ENCODE results near the gene APOBEC3A. TPM values are rescaled to one million over a fixed set of nuclear protein-coding genes. Genes with fewer than 3 reads are reported as not detected.

Gene APOBEC3A
- total and polyA plus RNA-seq, 2 of the 8 experiments (the other 6 are each of a cell fraction or from before 2014, with no cell fraction given), result not detected

GRCh38 chr22:38997518-38997917 lies 40.1 kb downstream of the APOBEC3A start:
- FAIRE-seq (no peak), DNase-seq (ENCODE audit: low read depth in 1 of 2, low spot score in 2 of 2) (no peak)
- Histone ChIP-seq H4K20me1 (replicated peaks in 1 of 2; ENCODE audit: control insufficient read depth in 1 of 2, insufficient read depth in 2 of 2, low read length in 2 of 2) (no peaks in the 10 kb centered on the region), H2AFZ (ENCODE audit: low read length) (no peak overlapping the region), H2BK15ac (ENCODE audit: low read length) (0 out of 2 replicates have a peak overlapping the region, but pooled peaks have one; percentile 88), H3K9ac (replicated peaks in 1 of 4; ENCODE audit: extremely low read depth in 1 of 4, low read depth in 3 of 4, low read length in 3 of 4) (no peak overlapping the region), H3K4me2 (ENCODE audit: insufficient read depth in 1 of 2, low read depth in 2 of 2, low read length in 2 of 2) (no peak overlapping the region), H3K56ac (replicated peaks; ENCODE audit: insufficient read length, low read depth, low read length) (no peak overlapping the region), H3K36me3 (ENCODE audit: control insufficient read depth in 2 of 4, insufficient read depth in 4 of 4, low read length in 3 of 4) (no peaks in the 10 kb centered on the region), H3K18ac (ENCODE audit: extremely low read depth, low read length) (peak overlapping the region; percentile 60), H2BK5ac (ENCODE audit: low read depth, low read length) (peak overlapping the region; percentile 40; the same call in 1 of the 2 replicates), H3K79me2 (ENCODE audit: control insufficient read depth in 1 of 2, insufficient read depth in 2 of 2, low read length in 2 of 2) (no peaks in the 10 kb centered on the region), H2BK20ac (ENCODE audit: low read length) (peak overlapping the region; percentile 55; the same call in 1 of the 2 replicates), H4K91ac (replicated peaks; ENCODE audit: insufficient read length, low read length) (peak overlapping the region; percentile 99), H3K4me3 (ENCODE audit: extremely low read depth in 1 of 4, insufficient read depth in 2 of 4, low read depth in 3 of 4, low read length in 4 of 4) (no peak overlapping the region), H3K9me3 (ENCODE audit: insufficient read depth in 2 of 2, low read depth in 1 of 2, low read length in 1 of 2) (no peaks in the 10 kb centered on the region), H3K27ac (ENCODE audit: low read depth, low read length) (no peak overlapping the region; the same call in 1 of the 2 replicates), H3K23me2 (ENCODE audit: low read depth, low read length) (no peaks in the 10 kb centered on the region; the same call in 1 of the 2 replicates), H2BK120ac (replicated peaks; ENCODE audit: low read depth, low read length) (peak overlapping the region; percentile 67), H3K4me1 (replicated peaks in 1 of 4; ENCODE audit: control insufficient read depth in 3 of 4, insufficient read depth in 4 of 4, low read length in 3 of 4) (peaks cover 0 to 19% (median 4%) of the 10 kb centered on the region in 4 experiments; a peak in 4 of 7 replicates), H3K23ac (ENCODE audit: insufficient read length) (no peak overlapping the region), H3K4ac (replicated peaks; ENCODE audit: insufficient read length, low read depth, low read length) (peak overlapping the region; percentile 76), H2BK12ac (ENCODE audit: low read depth, low read length) (peak overlapping the region; percentile 93; the same call in 1 of the 2 replicates), H4K8ac (ENCODE audit: extremely low read depth, insufficient read depth, low read length) (peak overlapping the region; percentile 78), H3K27me3 (replicated peaks in 1 of 4; ENCODE audit: control insufficient read depth in 3 of 4, extremely low read depth in 1 of 4, insufficient read depth in 3 of 4, low read length in 3 of 4) (no peaks in the 10 kb centered on the region; a peak in 1 of 7 replicates), H3K79me1 (ENCODE audit: low read depth, low read length) (no peaks in the 10 kb centered on the region), H4K5ac (ENCODE audit: insufficient read length, low read depth, low read length) (peak overlapping the region; percentile 51), H2AK5ac (ENCODE audit: low read depth, low read length) (peak overlapping the region; percentile 93; the same call in 1 of the 2 replicates), H3K14ac (ENCODE audit: insufficient read length) (no peak overlapping the region)
- 62% methylated on average over 3 of the region's 3 CpGs; no CpG with 5 or more reads in 1 of the 2 experiments for WGBS, 2 experiments (ENCODE audit: extremely low coverage in 1 of 2, insufficient coverage in 1 of 2, insufficient read length in 1 of 2, insufficient replicate concordance in 2 of 2, low coverage in 1 of 2, low lambda C conversion rate in 2 of 2, missing lambda C conversion rate in 1 of 2)
- POLR2A ChIA-PET (ENCODE audit: partially characterized antibody), result interaction anchor here (1.5 kb wide), 1 partner anchor 25 kb away, joined by 3 read pairs; no protein-coding TSS in a partner anchor
- CTCF ChIA-PET (ENCODE audit: partially characterized antibody), result no interaction called here
- no peak for TF ChIP-seq CHD2 (IDR thresholded peaks at IDR 0.05; ENCODE audit: low read length)
- no peak for TF ChIP-seq NRF1 (IDR thresholded peaks at IDR 0.05; ENCODE audit: low read depth, low read length)
- no peak for TF ChIP-seq ZNF274 (IDR thresholded peaks at IDR 0.05; ENCODE audit: borderline replicate concordance, extremely low read depth, low read length)
- TF ChIP-seq SAP30 (IDR thresholded peaks at IDR 0.05; ENCODE audit: insufficient read depth, insufficient replicate concordance, low read length), result no peak
- no peak for TF ChIP-seq KDM4A (IDR thresholded peaks at IDR 0.05; ENCODE audit: low read depth, low read length, severe bottlenecking)
- TF ChIP-seq CHD1 (IDR thresholded peaks at IDR 0.05; ENCODE audit: low read depth, low read length), result no peak
- no peak for TF ChIP-seq CBX5 (IDR thresholded peaks at IDR 0.05; ENCODE audit: low read depth, low read length)
- TF ChIP-seq CTCF (IDR thresholded peaks at IDR 0.05; ENCODE audit: control extremely low read depth in 1 of 3, insufficient read depth in 1 of 3, low read depth in 1 of 3, low read length in 3 of 3), result no peak
- TF ChIP-seq HDAC6 (IDR thresholded peaks at IDR 0.05; ENCODE audit: low read depth, low read length), result no peak
- TF ChIP-seq RNF2 (IDR thresholded peaks at IDR 0.05; ENCODE audit: borderline replicate concordance, low read depth, low read length, missing control alignments, poor library complexity, severe bottlenecking), result no peak
